GM18507 (cell line): Measurements from ENCODE around the gene TRMU.
A peak's percentile ranks its signal among the peaks of the same experiment; 100 is the strongest.

Experiments used
- DNase-seq: peaks from one replicate; pipeline ENCODE4 v3.0.0; 2011; ENCODE audit warnings: low read depth; ENCODE audit not compliant: insufficient read length; ENCODE audit errors: extremely low spot score
- FAIRE-seq: peaks from 2 replicates; lab custom pipeline; 2011; peaks lifted over from hg19 to GRCh38; lab: Jason Lieb, UNC

Gene TRMU

GRCh38 chr22:46353483-46354105 lies 18.1 kb downstream of the TRMU start:
- no peak for FAIRE-seq
- no peak for DNase-seq

DNA sequence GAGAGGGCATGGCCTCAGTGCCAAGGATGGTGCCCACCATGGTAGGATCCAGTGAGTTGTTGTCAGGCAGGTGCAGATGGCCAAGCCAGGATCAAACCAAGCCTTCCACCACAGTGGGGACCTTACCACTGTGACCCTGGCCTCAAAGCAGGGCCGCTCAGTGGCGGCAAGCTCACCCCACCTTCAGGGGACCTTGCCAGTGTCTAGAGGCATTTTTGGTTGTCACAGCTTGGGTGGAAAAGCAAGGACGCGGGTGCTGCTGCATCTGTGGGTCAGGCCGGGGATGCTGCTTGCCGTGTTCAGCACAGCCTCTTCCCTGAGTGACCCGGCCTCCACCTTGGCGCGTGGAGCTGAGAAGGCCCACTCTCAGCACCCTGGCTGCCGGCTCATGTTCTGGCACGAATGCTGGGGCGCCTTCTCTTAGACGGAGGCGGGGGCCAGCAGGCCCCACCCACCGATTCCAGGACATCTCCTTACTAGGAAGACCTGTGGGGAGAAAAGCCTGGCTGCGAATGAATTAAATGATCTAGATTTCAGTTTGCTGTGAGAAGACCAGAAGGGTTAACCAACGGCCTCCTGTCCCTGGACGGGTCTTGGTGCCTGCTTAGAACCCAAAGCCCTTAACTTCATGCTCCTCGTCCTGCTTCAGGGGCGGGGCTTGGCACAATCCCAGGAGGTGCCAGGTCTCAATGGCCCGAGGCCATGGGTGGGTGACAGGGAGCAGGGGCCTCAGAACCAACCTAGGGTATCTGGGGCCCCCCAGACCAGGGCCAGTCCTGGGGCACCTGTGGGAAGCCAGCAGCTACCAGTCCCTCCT lies 18.9 kb downstream of the TRMU start:
- no peak for FAIRE-seq
- DNase-seq = no peak

GRCh38 chr22:46354993-46355305 lies 19.4 kb downstream of the TRMU start:
- DNase-seq (no peak), FAIRE-seq (no peak)

DNA sequence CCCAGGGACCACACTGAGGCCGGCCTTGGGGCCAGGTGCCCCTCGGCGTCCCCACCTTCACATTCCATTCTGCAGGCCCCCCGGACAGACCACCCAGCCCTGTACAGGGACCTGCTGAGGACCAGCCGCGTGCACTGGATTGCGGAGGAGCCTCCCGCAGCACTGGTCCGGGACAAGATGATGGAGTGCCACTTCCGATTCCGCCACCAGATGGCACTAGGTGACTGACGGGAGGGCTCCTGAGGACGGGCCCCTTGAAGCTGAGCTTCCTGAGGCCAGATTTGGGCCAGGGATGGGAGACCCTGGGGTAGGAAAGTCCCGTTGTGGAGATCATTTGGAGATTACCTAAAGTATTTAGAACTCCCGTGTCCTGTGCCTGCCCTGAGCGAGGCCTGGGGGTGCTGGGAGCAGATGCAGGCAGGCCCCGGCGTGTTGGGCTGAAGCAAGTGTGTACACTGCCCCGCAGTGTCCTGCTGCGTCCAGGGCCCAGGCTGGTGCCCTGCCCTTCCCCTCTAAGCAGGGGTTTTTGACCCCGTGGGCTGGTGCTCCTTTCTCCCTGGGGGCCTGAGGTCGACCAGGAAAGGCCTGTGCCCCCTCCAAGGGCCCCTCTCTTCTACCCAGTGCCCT lies 20.0 kb downstream of the TRMU start:
- FAIRE-seq (peak; percentile 42), DNase-seq (peak; percentile 45)

- no peak for FAIRE-seq
- DNase-seq = no peak
Measured at GRCh38 chr22:46355996-46356471, 20.5 kb downstream of the TRMU start.

DNA sequence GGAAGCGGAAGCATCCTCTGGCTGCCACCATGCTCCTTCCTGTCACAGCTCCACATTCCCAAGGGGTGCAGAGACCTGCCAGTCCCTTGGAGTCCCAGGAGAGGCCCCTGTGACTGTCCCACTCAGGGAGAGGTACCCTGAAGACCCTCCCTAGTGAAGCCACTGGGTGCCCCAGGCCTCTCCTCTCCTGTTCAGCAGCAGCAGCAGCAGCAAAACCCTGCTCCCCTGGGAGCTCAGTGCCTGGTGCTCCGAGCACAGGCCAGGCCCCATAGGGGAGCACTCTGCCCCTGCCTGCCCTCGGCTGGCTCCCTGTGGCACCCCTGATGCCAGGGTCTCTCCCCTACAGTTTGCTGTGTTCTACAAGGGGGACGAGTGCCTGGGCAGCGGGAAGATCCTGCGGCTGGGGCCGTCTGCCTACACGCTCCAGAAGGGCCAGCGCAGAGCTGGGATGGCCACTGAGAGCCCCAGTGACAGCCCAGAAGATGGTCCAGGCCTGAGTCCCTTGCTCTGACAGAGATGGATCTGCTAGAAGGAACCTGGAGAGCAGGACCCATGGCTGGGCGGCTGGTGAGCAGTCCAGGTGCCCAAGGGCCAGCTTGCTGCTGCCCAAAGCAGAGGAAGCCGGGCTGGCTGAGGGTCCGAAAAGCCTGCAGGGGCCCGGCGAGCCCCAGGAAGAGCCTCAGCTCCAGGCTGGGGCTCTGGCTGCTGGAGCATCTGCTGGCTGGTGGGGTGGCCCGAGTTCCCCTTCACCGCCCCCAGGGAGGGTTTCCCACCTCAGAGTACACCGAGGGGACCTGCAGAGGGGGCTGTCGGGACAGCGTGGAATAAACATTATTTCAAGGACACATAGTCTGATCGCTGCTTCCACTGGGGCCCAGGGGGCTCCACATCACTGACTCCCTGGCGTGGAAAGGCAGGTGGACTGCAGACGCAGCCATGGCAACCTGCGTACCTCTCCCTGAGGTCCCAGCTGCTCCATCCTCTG lies 21.3 kb downstream of the TRMU start:
- DNase-seq (no peak), FAIRE-seq (no peak)

DNA sequence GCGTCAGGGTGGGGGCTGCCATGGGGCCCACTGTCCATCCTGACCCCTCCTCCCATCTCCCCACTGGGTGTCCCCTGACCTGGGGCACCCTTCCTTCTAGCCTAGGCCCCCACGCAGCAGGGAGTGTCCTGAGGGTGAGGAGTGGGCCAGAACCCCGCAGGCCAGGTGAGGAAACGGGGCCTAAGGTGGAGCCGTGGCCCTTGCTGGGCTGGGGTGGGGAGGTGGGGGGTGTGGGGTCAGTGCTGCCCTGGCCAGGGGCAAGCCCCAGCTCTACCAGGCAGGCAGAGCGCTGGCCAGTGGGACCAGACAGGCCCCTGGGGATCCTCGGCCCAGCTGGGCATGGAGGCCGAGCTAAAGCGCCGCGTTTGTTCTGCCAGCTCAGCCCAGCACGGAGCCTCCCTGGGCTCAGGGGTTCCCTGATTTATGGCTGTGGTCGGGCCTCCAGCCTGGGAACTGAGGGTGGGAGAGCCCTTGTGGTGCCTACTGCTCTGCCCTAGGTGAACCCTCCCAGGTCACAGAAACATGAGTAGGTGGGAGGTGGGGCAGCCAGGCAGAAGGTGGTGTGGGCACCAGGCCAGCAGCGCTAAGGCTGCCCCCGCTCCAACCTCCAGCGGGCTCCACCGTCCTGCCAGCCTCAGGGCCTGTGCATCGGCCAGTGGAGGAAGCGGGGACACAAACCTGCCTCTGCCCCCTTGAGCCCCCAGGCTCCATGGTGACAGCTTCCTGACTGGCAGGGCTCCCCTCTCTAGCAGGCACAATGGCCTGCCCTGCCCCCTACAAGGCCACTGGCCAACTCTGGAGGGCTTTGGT lies 22.4 kb downstream of the TRMU start:
- DNase-seq (no peak), FAIRE-seq (no peak)

DNA sequence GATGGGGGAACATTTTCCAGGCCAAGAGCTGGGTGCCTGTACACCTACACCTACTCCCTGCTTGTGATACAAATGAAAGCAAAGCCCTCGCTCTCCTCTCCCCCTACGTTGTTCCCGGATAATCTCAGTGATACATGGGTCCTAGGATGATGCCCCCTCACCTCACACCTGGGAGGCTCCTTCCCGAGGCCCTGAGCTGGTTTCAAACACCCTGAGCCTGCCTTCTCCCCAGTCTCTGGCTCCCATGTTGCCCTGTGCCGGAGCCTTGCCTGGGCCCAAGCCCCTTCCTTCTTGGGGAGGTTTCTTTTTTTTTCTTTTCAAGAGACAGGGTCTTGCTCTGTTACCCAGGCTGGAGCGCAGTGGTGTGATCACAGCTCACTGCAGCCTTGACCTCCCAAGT lies 23.3 kb downstream of the TRMU start:
- DNase-seq (no peak), FAIRE-seq (no peak)

DNA sequence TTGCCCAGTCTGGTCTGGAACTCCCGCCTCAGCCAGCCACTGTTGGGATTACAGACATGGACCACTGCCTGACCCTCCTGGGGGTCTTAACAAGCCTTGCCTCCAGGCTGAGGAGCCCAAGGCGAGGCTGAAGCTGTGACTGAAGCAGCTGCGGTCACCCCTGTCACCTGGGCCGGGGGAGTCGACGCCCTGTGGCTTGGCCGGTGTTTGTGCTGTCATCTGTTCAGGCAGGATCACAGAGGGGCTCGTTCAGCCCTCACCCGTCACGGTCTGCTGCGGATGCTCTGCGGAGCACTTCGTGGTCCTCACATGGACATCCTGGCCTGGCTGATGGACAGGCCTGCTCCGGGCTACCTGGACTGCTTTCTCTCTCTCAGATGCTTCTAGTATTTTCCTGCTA lies 23.8 kb downstream of the TRMU start:
- FAIRE-seq (no peak), DNase-seq (no peak)

DNA sequence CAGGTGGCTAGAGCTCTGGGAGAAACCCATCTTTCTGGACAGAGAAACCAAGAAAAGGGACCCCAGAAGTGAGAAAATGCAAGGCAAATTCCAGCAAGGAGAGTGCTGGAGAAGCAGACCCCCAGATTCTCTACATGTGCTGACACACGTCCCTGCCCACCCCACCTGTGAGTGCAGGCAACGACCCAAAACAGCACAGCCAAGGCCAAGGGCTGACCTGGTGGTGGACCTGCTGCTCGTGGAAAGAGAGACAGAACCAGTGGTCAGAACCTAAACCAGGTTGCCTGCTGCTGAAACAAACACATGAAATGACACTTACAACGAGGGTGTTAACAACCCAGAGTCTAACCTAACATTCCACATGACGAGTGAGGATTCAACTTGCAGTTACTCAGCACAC lies 24.6 kb downstream of the TRMU start:
- DNase-seq (no peak), FAIRE-seq (no peak)

DNA sequence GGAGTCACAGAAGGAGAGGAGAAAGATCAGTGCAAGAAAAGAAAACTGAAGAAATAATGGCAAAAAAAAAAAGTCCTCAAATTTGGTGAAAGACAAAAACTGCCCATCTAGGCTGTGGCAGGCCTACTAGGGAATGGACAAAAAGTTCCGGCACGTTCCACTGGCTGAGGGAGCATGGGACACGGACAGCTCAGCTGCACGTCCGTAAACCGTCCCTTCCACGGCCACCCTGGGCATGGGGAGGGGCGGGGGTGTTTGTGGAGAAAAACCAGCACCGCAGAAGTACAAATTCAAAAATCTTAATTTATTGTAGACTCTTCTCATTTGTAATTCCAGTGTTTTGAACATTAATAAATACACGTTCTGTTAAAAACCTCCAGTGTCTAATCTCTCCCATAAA lies 25.4 kb downstream of the TRMU start:
- no peak for DNase-seq

DNA sequence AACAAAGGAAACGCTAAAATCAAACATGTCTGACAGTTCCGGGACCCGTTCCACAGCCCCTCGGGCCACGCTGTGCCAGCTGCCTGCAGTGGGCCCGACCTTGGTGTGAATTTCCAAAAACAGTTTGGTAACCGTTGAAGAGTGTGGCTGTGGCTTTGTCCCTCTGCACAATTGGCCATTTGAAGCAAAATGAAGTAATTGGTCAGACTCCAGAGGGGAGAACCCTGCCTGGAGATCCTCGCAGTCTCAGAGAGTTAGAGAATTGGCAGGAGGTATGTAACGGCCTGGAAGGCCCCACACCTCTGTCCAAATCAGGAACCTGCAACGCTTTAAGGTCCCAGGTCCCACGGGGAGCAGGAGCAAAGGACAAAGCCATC lies 26.3 kb downstream of the TRMU start:
- FAIRE-seq (no peak), DNase-seq (no peak)

More for the DNA sequence above, 25.4 kb downstream of the TRMU start:
- no peak for FAIRE-seq

DNA sequence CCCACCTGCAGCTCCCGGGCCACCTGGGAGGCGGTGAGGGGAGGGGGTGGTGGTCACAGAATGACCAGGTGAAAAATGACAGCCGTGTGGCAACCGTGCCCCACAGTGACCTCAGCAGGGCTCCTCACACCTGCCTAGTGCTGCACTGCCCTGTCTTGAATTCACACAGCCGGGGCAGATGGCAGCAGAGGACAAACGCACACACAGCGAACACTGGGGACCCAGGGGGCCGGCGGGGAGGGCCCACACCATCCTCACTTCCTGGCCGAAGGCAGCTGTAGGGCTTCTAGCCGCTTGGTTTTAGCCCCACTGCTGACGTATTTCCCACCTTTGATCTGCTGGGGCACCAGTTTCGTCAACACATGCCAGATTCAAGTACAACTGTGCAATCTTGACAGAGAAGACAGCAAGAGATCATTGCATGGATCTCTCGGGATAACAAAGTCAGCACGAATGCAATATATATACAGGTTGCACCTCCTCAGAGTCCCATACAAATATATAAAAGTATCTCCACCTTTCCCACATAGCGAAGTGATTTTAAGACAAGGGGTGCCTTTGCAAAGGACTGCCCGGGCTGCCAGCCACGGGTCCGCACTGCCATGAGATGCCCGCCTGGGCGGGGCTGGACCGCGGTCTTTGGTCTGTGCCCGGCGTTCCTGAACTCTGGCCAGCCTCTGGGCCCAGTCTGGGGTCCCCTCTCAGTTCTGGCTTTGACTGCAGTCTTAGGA lies 26.9 kb downstream of the TRMU start:
- DNase-seq = no peak
- FAIRE-seq = no peak

DNA sequence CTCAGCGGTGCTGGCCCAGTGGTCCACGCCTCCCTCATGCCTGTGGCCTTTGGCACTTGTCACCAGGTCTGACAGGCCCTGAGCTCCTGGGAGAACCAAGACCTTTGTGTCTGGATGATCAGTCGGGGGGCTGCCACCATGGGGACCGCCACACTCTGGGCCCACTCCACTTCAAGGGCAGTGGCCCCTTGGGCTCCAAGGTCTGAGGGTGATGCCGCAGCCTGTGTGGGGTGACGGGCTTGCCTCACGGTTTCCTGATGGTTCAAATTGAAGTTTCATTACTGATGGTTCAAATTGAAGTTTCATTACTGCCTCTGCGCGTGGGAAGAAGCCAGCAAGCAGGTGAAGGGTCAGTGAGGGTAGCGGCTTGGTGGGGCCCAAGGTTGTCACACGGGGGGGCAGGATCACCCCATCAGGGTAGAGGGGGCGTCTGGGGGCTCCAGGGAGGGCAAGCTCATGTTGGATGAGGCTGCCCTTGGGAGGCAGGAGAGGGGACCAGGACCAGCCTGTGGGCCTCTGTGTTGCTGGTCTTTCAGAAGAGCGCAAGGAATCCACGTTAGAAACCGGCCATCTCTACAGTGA lies 27.5 kb downstream of the TRMU start:
- no peak for DNase-seq
- FAIRE-seq = no peak

DNA sequence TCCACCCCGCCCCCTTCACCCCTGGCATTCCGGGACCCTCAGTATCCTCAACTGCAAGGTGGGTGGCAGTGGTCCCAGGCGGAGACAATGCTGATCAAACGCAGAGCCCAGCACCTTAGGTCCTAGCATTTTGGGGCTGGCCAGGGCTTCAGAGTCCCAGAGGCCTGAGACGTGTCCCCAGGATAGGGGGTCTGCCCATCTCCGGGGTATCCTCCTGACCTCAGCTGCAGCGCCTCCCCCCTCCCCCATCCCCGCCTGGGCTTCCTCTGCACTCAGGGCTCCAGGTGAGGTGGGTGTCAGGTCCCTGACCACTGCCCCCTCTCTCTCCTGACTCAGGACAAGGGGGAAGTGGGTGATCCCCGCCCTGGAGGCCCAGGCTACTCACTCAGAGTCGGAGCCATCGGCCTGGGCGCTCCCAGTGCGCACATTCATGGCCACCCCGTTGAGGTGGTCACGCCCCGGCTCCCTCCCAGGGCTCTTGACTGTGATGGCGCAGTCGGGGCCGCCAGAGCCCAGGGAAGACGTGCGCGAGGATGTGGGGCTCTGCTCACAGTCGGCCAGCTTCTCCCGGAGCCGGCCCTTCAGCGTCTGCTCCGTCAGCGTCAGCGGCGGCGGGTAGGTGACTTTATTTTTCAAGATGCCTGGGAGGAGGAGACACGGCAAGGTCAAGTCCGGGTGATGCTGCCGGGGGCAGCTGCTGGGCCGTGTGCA lies 28.3 kb downstream of the TRMU start:
- FAIRE-seq = no peak
- DNase-seq = no peak

DNA sequence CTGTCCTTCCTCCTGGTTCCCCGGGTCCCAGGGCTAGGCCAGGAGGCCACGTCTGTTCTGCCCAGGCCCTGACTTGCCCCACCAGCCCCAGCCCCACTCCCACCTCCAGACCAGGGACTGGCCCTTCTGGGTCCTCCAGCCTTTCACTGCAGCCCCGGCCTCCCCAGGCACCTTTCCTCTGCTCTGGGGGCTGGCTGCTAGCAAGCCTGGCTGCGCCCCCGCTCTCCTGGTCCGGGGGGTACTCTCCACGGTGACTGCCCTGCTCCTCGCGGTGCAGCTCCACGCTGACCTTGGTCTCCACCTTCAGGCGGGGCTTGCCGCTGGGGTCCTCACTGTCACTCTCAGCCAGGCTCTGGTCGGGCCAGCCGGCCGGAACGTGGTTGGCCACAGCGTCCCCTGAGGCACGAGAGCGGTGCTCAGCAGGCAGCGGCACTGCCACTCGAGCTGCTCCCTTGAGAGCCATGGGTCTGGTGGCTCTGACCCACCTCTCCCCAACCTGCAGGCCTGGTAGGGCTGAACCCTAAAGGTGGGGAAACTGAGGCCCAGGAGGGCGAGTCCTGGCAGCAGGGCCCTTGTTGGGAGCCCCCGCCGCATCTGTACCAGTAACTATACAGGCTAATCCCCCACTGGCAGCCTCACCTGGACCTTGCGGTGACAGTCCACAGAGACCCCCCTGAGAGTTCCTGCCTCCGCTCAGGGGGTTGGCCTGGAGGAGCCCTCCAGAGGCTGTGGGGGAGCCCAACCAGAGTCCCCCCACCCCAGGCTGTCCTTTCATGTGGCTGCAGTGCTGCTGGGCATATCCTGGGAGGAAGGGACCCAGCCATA lies 29.0 kb downstream of the TRMU start:
- DNase-seq (no peak), FAIRE-seq (no peak)

GRCh38 chr22:46365166-46365624 lies 29.7 kb downstream of the TRMU start:
- no peak for DNase-seq
- no peak for FAIRE-seq
